Prostate gland (tissue), 2 donors: ENCODE measurements around the gene CCL20.

Experiments
- CTCF ChIP-seq, 4 experiments: fragments of 200-600 bp in 2 of 4; fragments of 450-650 bp in 2 of 4; sonication (generic) in 2 of 4; IDR thresholded peaks; 1 replicate in 3 of 4; 2 replicates in 1 of 4; pipeline ENCODE4 v1.5.1; 2016 to 2019; ENCODE audit warnings: antibody characterized with exemption in 4 of 4, mild to moderate bottlenecking in 2 of 4, moderate library complexity in 2 of 4
- POLR2A ChIP-seq: fragments of 450-650 bp; IDR thresholded peaks from one replicate; pipeline ENCODE4 v1.6.1; 2016; ENCODE audit warnings: antibody characterized with exemption, mild to moderate bottlenecking

- no peak for TF ChIP-seq CTCF (IDR thresholded peaks at IDR 0.05)
- TF ChIP-seq POLR2A = no peak
Measured at GRCh38 chr2:227846831-227847230, 33.2 kb downstream of the CCL20 start.
